Ovary (tissue), 9 donors: Measurements from ENCODE around the gene NUDT16. TPM values are rescaled to one million over a fixed set of nuclear protein-coding genes. Genes with fewer than 3 reads are reported as not detected.
"Not testable (repeated sequence)": the region's sequence is repeated elsewhere in the genome, so short reads cannot be mapped to it uniquely, and the experiment has no call there.

ENCODE experiments used
- DNase-seq, 5 donors: peaks; one replicate each; pipeline ENCODE4 v3.0.0-alpha.2; 2019 to 2020
- H3K27ac ChIP-seq, 2 donors: fragments of 200-600 bp; one replicate each; pipeline versions ENCODE4 v1.5.1 to v1.8.0; 2019 to 2022
- H3K27me3 ChIP-seq: fragments of 200-600 bp; one replicate; pipeline ENCODE4 v1.8.0; 2022
- H3K36me3 ChIP-seq: fragments of 200-600 bp; sonication (generic); one replicate; pipeline ENCODE4 v1.5.1; 2019
- H3K4me1 ChIP-seq: one replicate; pipeline ENCODE4 v1.8.1; 2013; ENCODE audit warnings: mild to moderate bottlenecking, moderate library complexity; ENCODE audit not compliant: insufficient read depth
- H3K4me3 ChIP-seq: fragments of 200-600 bp; sonication (generic); one replicate; pipeline ENCODE4 v1.5.1; 2017
- H3K9me3 ChIP-seq, 2 donors: fragments of 200-600 bp in 1 of 2; sonication (generic) in 1 of 2; one replicate each; pipeline versions ENCODE4 v1.5.1 to v1.8.1; 2013 to 2019; ENCODE audit warnings: mild to moderate bottlenecking in 1 of 2, moderate library complexity in 1 of 2
- EP300 ChIP-seq: sonication (generic); formaldehyde crosslinking; IDR thresholded peaks from one replicate; pipeline ENCODE4 v1.6.1; 2017; ENCODE audit warnings: antibody characterized with exemption
- POLR2A ChIP-seq: fragments of 450-650 bp; IDR thresholded peaks from one replicate; pipeline ENCODE4 v1.6.1; 2017; ENCODE audit warnings: antibody characterized with exemption, mild to moderate bottlenecking, moderate library complexity
- WGBS, 3 donors: extraction: QIAGEN DNeasy Blood & Tissue Kit in 1 of 3; methylation state at CpG; one replicate each; pipeline versions ENCODE4 v1.1.5 to v1.1.7; 2013 to 2017; 5-methylcytosine and 5-hydroxymethylcytosine counted together
- intact Hi-C, 4 donors: fragments of 100-400 bp; cut with DNase I; formaldehyde crosslinking; loops; one replicate each; pipeline versions ENCODE4 v1.11.0 to v1.15.1; 2022 to 2023
- polyA plus RNA-seq, 2 donors: library from polyadenylated mRNA; stranded (reverse); fragments of 200-250 nt in 1 of 2; fragments of 350-450 nt in 1 of 2; fragmentation: Illumina TruSeq in 1 of 2; extraction: RNeasy Lipid Tissue Mini Kit (QIAGEN cat#74804) in 1 of 2; gene quantifications; one replicate each; pipeline ENCODE4 v1.2.3, GENCODE V29; 2013 to 2014
- total RNA-seq, 7 donors: library from RNA; depleted of rRNA in 2 of 7; stranded (reverse); fragments of >200 nt in 2 of 7; fragmentation: NEBNext Ultra II Directional in 3 of 7; extraction: Animal tissue kit (Norgen Biotek cat#: 25700) in 3 of 7; gene quantifications; one replicate each; pipeline versions ENCODE4 v1.1.0 to v1.2.4, GENCODE V29; 2016 to 2023
- TF ChIP-seq, protein P1 (sequence below), 3 donors: fragments of 450-650 bp in 2 of 3; fragments of 200-600 bp in 1 of 3; IDR thresholded peaks; one replicate each; pipeline versions ENCODE4 v1.5.1 to v1.8.0; 2016 to 2022; ENCODE audit warnings: antibody characterized with exemption in 3 of 3, mild to moderate bottlenecking in 1 of 3
- donor health status: DM: no; HTN: no; CAD: no; lungs with moderate emphysema.
- donor health status: DM: no; HTN: no; CAD: no.
- donor health status: Bipolar disorder and iron deficiency.
- donor health status: DM: yes; HTN: yes; CAD: no.
- donor health status: DM: no; HTN: no; CAD: no.
- donor health status: DM: yes; HTN: yes; CAD: no.

NUDT16 gene
- total and polyA plus RNA-seq, 9 donors: 16.0 to 36.1 (median 29.5) TPM

DNA sequence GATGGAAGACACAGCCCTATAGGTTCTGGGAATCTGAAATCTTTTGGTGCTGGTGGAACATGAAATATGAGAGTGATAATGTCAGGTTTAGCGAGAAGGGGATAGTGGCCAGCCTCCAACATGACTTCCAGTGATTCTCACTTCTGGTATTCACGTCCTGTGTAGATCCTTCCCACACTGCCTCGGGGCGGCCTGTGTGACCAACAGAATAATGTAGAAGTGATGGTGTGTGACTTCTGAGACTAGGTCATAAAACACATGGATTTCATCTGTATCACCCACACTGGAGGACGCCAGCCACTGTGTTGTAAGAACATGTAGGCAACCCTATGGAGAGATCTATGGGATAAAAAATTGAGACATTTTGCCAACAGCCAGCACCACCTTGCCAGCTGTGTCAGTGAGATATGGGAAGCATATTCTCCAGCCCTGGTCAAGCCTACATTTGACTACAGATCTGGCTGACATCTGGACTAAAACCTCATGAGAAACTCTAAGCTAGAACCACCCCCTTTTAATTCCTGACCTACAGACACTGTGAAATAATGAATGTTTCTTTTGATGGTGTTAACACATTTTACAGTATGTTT, 25.5 kb upstream of the NUDT16 start:
- no peaks in the 10 kb centered on the region for H3K36me3 ChIP-seq
- no peak overlapping the region for H3K27ac ChIP-seq
- WGBS, 3 donors: 91 to 96% (median 93%) methylated on average over 5 of the region's 5 CpGs
- H3K4me3 ChIP-seq: no peak overlapping the region
- H3K9me3 ChIP-seq: no peaks in the 10 kb centered on the region
- no peaks in the 10 kb centered on the region for H3K4me1 ChIP-seq
- intact Hi-C loops: no loop called here
- H3K27me3 ChIP-seq: no peaks in the 10 kb centered on the region
- DNase-seq: no peak
- TF ChIP-seq POLR2A: no peak
- no peak for TF ChIP-seq EP300
- TF ChIP-seq, protein P1, sequence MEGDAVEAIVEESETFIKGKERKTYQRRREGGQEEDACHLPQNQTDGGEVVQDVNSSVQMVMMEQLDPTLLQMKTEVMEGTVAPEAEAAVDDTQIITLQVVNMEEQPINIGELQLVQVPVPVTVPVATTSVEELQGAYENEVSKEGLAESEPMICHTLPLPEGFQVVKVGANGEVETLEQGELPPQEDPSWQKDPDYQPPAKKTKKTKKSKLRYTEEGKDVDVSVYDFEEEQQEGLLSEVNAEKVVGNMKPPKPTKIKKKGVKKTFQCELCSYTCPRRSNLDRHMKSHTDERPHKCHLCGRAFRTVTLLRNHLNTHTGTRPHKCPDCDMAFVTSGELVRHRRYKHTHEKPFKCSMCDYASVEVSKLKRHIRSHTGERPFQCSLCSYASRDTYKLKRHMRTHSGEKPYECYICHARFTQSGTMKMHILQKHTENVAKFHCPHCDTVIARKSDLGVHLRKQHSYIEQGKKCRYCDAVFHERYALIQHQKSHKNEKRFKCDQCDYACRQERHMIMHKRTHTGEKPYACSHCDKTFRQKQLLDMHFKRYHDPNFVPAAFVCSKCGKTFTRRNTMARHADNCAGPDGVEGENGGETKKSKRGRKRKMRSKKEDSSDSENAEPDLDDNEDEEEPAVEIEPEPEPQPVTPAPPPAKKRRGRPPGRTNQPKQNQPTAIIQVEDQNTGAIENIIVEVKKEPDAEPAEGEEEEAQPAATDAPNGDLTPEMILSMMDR (IDR thresholded peaks at IDR 0.05): no peak

DNA sequence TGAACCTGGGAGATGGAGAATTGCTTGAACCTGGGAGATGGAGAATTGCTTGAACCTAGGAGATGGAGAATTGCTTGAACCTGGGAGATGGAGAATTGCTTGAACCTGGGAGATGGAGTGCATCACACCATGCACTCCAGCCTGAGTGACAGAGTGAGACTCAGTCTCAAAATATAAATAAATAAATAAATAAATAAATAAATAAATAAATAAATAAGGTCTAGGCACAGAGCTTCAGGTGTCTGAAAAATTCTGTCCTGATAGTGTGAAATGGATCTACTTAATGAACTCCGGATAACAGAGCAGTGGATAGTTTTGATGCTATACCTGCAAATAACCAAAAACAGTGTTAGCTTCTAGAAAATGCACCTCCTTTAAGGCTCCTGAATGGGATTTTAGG, 24.3 kb upstream of the NUDT16 start:
- no peak for TF ChIP-seq POLR2A
- TF ChIP-seq EP300: no peak
- TF ChIP-seq, protein P1 (IDR thresholded peaks at IDR 0.05): no peak
- Histone ChIP-seq H3K36me3 (no peaks in the 10 kb centered on the region), H3K4me3 (no peak overlapping the region), H3K4me1 (peaks cover 3% of the 10 kb centered on the region), H3K27ac (no peak overlapping the region), H3K27me3 (no peaks in the 10 kb centered on the region), H3K9me3 (no peaks in the 10 kb centered on the region)
- no peak for DNase-seq
- 89 to 93% (median 93%) methylated on average over 1 of the region's 1 CpG for WGBS, 3 donors
- intact Hi-C loops: no loop called here

DNA sequence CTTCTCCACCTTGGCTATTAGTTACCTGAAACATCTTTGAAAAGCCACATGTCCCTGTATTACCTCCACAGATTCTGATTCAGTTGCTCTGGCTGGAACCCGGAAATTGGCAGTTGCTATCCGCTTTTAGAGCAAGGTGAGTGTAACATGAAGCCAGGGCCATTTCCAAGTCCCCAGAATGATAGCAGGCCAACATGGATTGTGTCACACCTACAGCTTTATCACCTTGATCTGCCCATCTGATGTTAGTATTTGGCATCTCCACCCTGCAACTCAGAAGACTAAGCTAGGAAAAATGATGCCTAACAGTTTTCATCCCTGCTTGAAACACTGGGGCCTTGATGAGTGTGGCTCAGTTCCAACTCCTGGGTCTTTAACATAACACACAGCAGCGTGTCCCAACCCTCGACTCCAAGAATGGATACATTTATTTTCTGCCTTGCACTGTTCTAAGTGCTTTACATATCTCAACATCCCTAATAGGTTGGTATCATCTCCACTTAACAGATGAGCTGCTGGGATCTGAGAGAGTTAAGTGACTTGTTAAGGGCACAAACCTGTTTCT, 21.3 kb upstream of the NUDT16 start:
- TF ChIP-seq POLR2A (no peak), EP300 (no peak)
- TF ChIP-seq, protein P1 (IDR thresholded peaks at IDR 0.05): no peak
- 69 to 87% (median 81%) methylated on average over 4 of the region's 4 CpGs for WGBS, 3 donors
- H3K36me3 ChIP-seq: no peaks in the 10 kb centered on the region
- DNase-seq: no peak
- intact Hi-C loops: no loop called here
- H3K27ac ChIP-seq: no peak overlapping the region
- peaks cover 3% of the 10 kb centered on the region for H3K4me1 ChIP-seq
- H3K9me3 ChIP-seq: no peaks in the 10 kb centered on the region
- no peak overlapping the region for H3K4me3 ChIP-seq
- H3K27me3 ChIP-seq: no peaks in the 10 kb centered on the region

DNA sequence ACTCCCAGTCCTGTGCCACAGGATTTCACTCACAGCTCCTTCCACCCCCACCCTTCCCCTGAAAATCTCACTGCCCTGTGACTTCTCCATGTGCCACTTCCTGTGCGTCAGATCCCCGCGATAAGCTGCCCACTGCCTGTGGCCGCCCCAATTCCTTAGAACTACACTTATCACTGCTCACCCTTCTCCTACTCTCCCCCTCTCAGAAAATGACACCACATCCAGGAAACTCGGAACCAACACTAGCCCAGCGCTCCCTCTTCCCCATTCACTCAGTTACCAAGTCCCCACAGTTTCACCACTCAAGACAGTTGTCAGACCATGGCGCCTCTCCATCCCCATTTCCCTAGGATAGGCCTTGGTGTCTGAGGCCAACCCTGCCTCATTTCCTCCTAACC, 20.5 kb upstream of the NUDT16 start:
- DNase-seq, H3K4me1 ChIP-seq, H3K4me3 ChIP-seq, H3K9me3 ChIP-seq, H3K27me3 ChIP-seq, intact Hi-C loops, H3K36me3 ChIP-seq: not testable (repeated sequence)
- WGBS, 3 donors: 94 to 97% (median 96%) methylated on average over 7 of the region's 7 CpGs
- peak overlapping the region in 1 of 2 donors; percentile 73 for H3K27ac ChIP-seq
